ENCODE results near the gene ZDHHC11. TPM values are rescaled to one million over a fixed set of nuclear protein-coding genes. Genes with fewer than 3 reads are reported as not detected.

Gene ZDHHC11
- total RNA-seq, 2 experiments from 2014 or later = 10.7 to 32.0 TPM

GRCh38 chr5:761854-762710 lies 88.7 kb downstream of the ZDHHC11 start:
- H3K4me3 ChIP-seq (ENCODE audit: low read depth, low read length, poor library complexity, severe bottlenecking) = no peak overlapping the region
- ChIA-PET CTCF (ENCODE audit: unreplicated experiment) (no interaction called here), POLR2A (no interaction called here)
- no peak overlapping the region for H3K4me2 ChIP-seq (ENCODE audit: low read length)
- no peak overlapping the region for H2AFZ ChIP-seq (ENCODE audit: low read length)
- H3K4me1 ChIP-seq (ENCODE audit: insufficient read depth, low read length, poor library complexity, severe bottlenecking) = no peaks in the 10 kb centered on the region
- no peaks in the 10 kb centered on the region for H3K9me2 ChIP-seq (ENCODE audit: insufficient read depth, low read length)
- BruUV-seq (replicated peaks) = no TSS peak
- H3K79me2 ChIP-seq (ENCODE audit: insufficient read depth, low read depth, low read length) = no peaks in the 10 kb centered on the region
- no peak for TF ChIP-seq EZH2phosphoT487 (IDR thresholded peaks at IDR 0.05; ENCODE audit: borderline replicate concordance, low read depth, low read length)
- TF ChIP-seq, protein P1, sequence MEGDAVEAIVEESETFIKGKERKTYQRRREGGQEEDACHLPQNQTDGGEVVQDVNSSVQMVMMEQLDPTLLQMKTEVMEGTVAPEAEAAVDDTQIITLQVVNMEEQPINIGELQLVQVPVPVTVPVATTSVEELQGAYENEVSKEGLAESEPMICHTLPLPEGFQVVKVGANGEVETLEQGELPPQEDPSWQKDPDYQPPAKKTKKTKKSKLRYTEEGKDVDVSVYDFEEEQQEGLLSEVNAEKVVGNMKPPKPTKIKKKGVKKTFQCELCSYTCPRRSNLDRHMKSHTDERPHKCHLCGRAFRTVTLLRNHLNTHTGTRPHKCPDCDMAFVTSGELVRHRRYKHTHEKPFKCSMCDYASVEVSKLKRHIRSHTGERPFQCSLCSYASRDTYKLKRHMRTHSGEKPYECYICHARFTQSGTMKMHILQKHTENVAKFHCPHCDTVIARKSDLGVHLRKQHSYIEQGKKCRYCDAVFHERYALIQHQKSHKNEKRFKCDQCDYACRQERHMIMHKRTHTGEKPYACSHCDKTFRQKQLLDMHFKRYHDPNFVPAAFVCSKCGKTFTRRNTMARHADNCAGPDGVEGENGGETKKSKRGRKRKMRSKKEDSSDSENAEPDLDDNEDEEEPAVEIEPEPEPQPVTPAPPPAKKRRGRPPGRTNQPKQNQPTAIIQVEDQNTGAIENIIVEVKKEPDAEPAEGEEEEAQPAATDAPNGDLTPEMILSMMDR (conservative IDR thresholded peaks at IDR 0.05; ENCODE audit: low read length) = no peak
- no peak overlapping the region for H3K27ac ChIP-seq (ENCODE audit: low read depth, low read length, poor library complexity, severe bottlenecking)
- DNase-seq (ENCODE audit: low spot score) = no peak
- intact Hi-C loops (cut with micrococcal nuclease; ENCODE audit: unreplicated experiment) = no loop called here
- H3K36me3 ChIP-seq (ENCODE audit: insufficient read depth, low read length) = no peaks in the 10 kb centered on the region
- no peaks in the 10 kb centered on the region for H3K9me3 ChIP-seq (ENCODE audit: low read length)
- no peaks in the 10 kb centered on the region for H4K20me1 ChIP-seq (ENCODE audit: insufficient read depth, low read length)

DNA sequence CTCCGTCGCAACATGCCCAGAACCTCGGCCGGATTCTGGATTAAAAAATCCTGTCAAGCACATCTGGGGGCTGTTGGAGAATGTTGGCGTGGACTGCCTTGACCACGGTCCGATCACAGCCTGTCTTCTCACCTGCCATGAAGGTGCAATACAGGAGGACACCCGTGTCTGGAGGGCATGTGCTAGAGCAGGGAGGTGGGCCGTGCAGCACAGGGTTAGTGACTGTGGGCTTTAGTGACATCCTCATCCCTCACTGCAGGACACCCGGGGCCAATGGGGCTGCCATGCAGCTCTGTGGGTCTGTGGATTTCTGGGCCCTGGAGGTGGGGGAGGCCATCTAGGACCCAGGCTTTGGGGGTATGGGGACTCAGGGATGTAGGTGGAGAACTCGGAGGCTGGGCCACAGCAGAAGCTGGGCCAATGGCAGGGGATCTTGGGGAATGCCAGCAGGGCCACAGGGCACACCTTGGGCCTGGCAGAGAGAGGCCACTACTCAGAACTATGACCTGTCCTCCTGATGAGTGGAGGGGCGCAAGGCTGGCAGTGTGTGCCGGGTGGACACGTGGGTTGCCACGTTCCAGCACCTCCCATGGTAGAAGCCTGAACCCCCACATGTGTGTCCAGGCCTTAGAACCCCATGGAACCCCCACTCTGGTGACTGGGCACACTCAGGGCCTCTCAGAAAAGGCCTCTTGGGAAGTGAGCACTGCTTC lies 89.6 kb downstream of the ZDHHC11 start:
- CTCF ChIA-PET (ENCODE audit: unreplicated experiment) = no interaction called here
- DNase-seq (ENCODE audit: low spot score) = no peak
- intact Hi-C loops (cut with micrococcal nuclease; ENCODE audit: unreplicated experiment) = no loop called here

More for the DNA sequence above, 89.6 kb downstream of the ZDHHC11 start:
- no peaks in the 10 kb centered on the region for H3K4me1 ChIP-seq (ENCODE audit: insufficient read depth, low read length, poor library complexity, severe bottlenecking)
- no peak overlapping the region for H3K4me2 ChIP-seq (ENCODE audit: low read length)
- H3K9me3 ChIP-seq (ENCODE audit: low read length) = no peaks in the 10 kb centered on the region
- no peaks in the 10 kb centered on the region for H3K36me3 ChIP-seq (ENCODE audit: insufficient read depth, low read length)
- no peaks in the 10 kb centered on the region for H3K9me2 ChIP-seq (ENCODE audit: insufficient read depth, low read length)
- TF ChIP-seq, protein P1 (conservative IDR thresholded peaks at IDR 0.05; ENCODE audit: low read length) = no peak
- no peak for TF ChIP-seq EZH2phosphoT487 (IDR thresholded peaks at IDR 0.05; ENCODE audit: borderline replicate concordance, low read depth, low read length)
- no peaks in the 10 kb centered on the region for H4K20me1 ChIP-seq (ENCODE audit: insufficient read depth, low read length)
- no peak overlapping the region for H2AFZ ChIP-seq (ENCODE audit: low read length)
- no peak overlapping the region for H3K4me3 ChIP-seq (ENCODE audit: low read depth, low read length, poor library complexity, severe bottlenecking)
- no peaks in the 10 kb centered on the region for H3K79me2 ChIP-seq (ENCODE audit: insufficient read depth, low read depth, low read length)
- BruUV-seq (replicated peaks) = no TSS peak
- no peak overlapping the region for H3K27ac ChIP-seq (ENCODE audit: low read depth, low read length, poor library complexity, severe bottlenecking)
- POLR2A ChIA-PET = no interaction called here
